Measurements from ENCODE around the gene AK3. TPM values are rescaled to one million over a fixed set of nuclear protein-coding genes. Genes with fewer than 3 reads are reported as not detected.

AK3 gene
- total and polyA plus RNA-seq, 8 donors: 26.1 to 108 (median 66.1) TPM

- Histone ChIP-seq H3K4me1 (peaks cover 0 to 9% (median 8%) of the 10 kb centered on the region in 4 donors), H3K27me3 (no peaks in the 10 kb centered on the region), H3K4me3 (no peak overlapping the region), H3K36me3 (no peaks in the 10 kb centered on the region), H3K9me3 (no peaks in the 10 kb centered on the region), H3K27ac (peak overlapping the region in 1 of 5 donors; percentile 1)
- WGBS, 5 donors: 78 to 93% (median 79%) methylated on average over 2 of the region's 2 CpGs
- intact Hi-C loops (cut with DNase I; ENCODE audit: low total_unique reads): no loop called here
- no peak for DNase-seq
- no peak for TF ChIP-seq POLR2A (IDR thresholded peaks at IDR 0.05)
- TF ChIP-seq POLR2AphosphoS5 (IDR thresholded peaks at IDR 0.05): no peak
- no peak for TF ChIP-seq CTCF (IDR thresholded peaks at IDR 0.05)
- no peak for TF ChIP-seq EP300 (IDR thresholded peaks at IDR 0.05)
These were observed 5.5 kb upstream of the AK3 start for GRCh38 chr9:4746278-4747030.

GRCh38 chr9:4743131-4743875, 2.3 kb upstream of the AK3 start:
- WGBS, 5 donors: 68 to 72% (median 70%) methylated on average over 5 of the region's 5 CpGs
- intact Hi-C loops (cut with DNase I; ENCODE audit: low total_unique reads): no loop called here

GRCh38 chr9:4742246-4742645, 1.2 kb upstream of the AK3 start:
- Histone ChIP-seq H3K27ac (peak overlapping the region; percentile 94 to 98 (median 97)), H3K36me3 (no peaks in the 10 kb centered on the region), H3K4me3 (no peak overlapping the region), H3K4me1 (peaks cover 22 to 38% (median 29%) of the 10 kb centered on the region in 4 donors), H3K9me3 (no peaks in the 10 kb centered on the region), H3K27me3 (no peaks in the 10 kb centered on the region)
- intact Hi-C loops (cut with DNase I; ENCODE audit: low total_unique reads): no loop called here
- WGBS, 5 donors: 48 to 60% (median 54%) methylated on average over 3 of the region's 3 CpGs
- TF ChIP-seq CTCF (IDR thresholded peaks at IDR 0.05) (no peak), POLR2A (IDR thresholded peaks at IDR 0.05) (no peak)
- no peak for DNase-seq

More at GRCh38 chr9:4743131-4743875, 2.3 kb upstream of the AK3 start:
- Histone ChIP-seq H3K9me3 (no peaks in the 10 kb centered on the region), H3K27ac (no peak overlapping the region), H3K4me1 (peaks cover 11 to 28% (median 24%) of the 10 kb centered on the region in 4 donors), H3K27me3 (no peaks in the 10 kb centered on the region), H3K36me3 (no peaks in the 10 kb centered on the region), H3K4me3 (no peak overlapping the region)
- no peak for DNase-seq
- TF ChIP-seq CTCF (IDR thresholded peaks at IDR 0.05): no peak
- no peak for TF ChIP-seq EP300 (IDR thresholded peaks at IDR 0.05)
- no peak for TF ChIP-seq POLR2AphosphoS5 (IDR thresholded peaks at IDR 0.05)
- TF ChIP-seq POLR2A (IDR thresholded peaks at IDR 0.05): no peak

- Histone ChIP-seq H3K27me3 (no peaks in the 10 kb centered on the region), H3K9me3 (no peaks in the 10 kb centered on the region), H3K36me3 (no peaks in the 10 kb centered on the region), H3K4me1 (peaks cover 25 to 39% (median 32%) of the 10 kb centered on the region in 4 donors), H3K4me3 (peak overlapping the region; percentile 84 to 95 (median 88)), H3K27ac (peak overlapping the region; percentile 94 to 98 (median 97))
- 1 to 4% (median 2%) methylated on average over 42 to 54 of the region's 54 CpGs for WGBS, 5 donors
- intact Hi-C loops (cut with DNase I; ENCODE audit: low total_unique reads): no loop called here
- TF ChIP-seq EP300 (IDR thresholded peaks at IDR 0.05) (no peak), CTCF (IDR thresholded peaks at IDR 0.05) (no peak), POLR2A (IDR thresholded peaks at IDR 0.05) (no peak), POLR2AphosphoS5 (IDR thresholded peaks at IDR 0.05) (peak in 1 of 3 donors; percentile 53)
- peak; percentile 52 to 73 for DNase-seq
These were observed 525 bp upstream of the AK3 start for GRCh38 chr9:4741365-4742089.

All from stomach (tissue), 9 donors.